Fibroblast of mammary gland (primary cell): Measurements from ENCODE around the gene CAPN8.

Source experiments
- DNase-seq: peaks from one replicate; pipeline ENCODE4 v3.0.0-alpha.2; 2010; ENCODE audit warnings: low read depth
- H3K4me3 ChIP-seq: 2 replicates; pipeline ENCODE4 v1.5.1; 2011; ENCODE audit warnings: low read depth, mild to moderate bottlenecking, low read length, moderate library complexity; ENCODE audit not compliant: control insufficient read depth
- CTCF ChIP-seq: conservative IDR thresholded peaks from 2 replicates; pipeline ENCODE4 v1.5.1; 2011; ENCODE audit warnings: low read depth, low read length, inconsistent platforms; ENCODE audit not compliant: control insufficient read depth, insufficient read depth

Gene CAPN8

GRCh38 chr1:223683586-223684487, 18.3 kb upstream of the CAPN8 start:
- TF ChIP-seq CTCF = peak; percentile 58
- peak; percentile 38 for DNase-seq
- no peak overlapping the region for H3K4me3 ChIP-seq

GRCh38 chr1:223682502-223682901, 17.0 kb upstream of the CAPN8 start:
- no peak for DNase-seq
- TF ChIP-seq CTCF = no peak
- H3K4me3 ChIP-seq = no peak overlapping the region

GRCh38 chr1:223680188-223680587, 14.7 kb upstream of the CAPN8 start:
- H3K4me3 ChIP-seq = no peak overlapping the region
- DNase-seq = no peak
- no peak for TF ChIP-seq CTCF

- no peak overlapping the region for H3K4me3 ChIP-seq
- TF ChIP-seq CTCF = no peak
- DNase-seq = no peak
Observed at GRCh38 chr1:223678841-223679240, 13.3 kb upstream of the CAPN8 start.

- no peak for DNase-seq
- no peak for TF ChIP-seq CTCF
Observed at GRCh38 chr1:223674119-223674890, 8.8 kb upstream of the CAPN8 start.

GRCh38 chr1:223670458-223671159, 5.1 kb upstream of the CAPN8 start:
- DNase-seq = peak; percentile 50
- H3K4me3 ChIP-seq = no peak overlapping the region
- TF ChIP-seq CTCF = peak; percentile 60

More at GRCh38 chr1:223674119-223674890, 8.8 kb upstream of the CAPN8 start:
- no peak overlapping the region for H3K4me3 ChIP-seq
